Activated B cell treated with CpG ODN at 0.5 μM for 24 hours (primary cell): ENCODE measurements around the gene OR2Z1. TPM values are rescaled to one million over a fixed set of nuclear protein-coding genes. Genes with fewer than 3 reads are reported as not detected.

Source experiments
- ATAC-seq: fragments of 200-7000 bp; cut with Tn5 transposase; one replicate; pipeline ENCODE4 v1.10.0; 2021; ENCODE audit warnings: low read depth, mild to moderate bottlenecking, moderate library complexity
- CTCF ChIA-PET: fragments of 350-600 bp; sonication (Branson Sonifier 250); formaldehyde crosslinking; loops from one replicate; lab custom pipeline; 2021; ENCODE audit warnings: antibody characterized with exemption; lab: Charles Lee
- POLR2A ChIA-PET: fragments of 350-600 bp; sonication (Branson Sonifier 250); formaldehyde crosslinking; loops from one replicate; lab custom pipeline; 2021; ENCODE audit warnings: antibody characterized with exemption; lab: Charles Lee
- DNase-seq: peaks from one replicate; pipeline ENCODE4 v3.0.0; 2022
- H3K27ac Mint-ChIP-seq: one replicate; pipeline ENCODE4 v1.8.0; 2020; ENCODE audit warnings: mixed read lengths
- H3K27me3 Mint-ChIP-seq: one replicate; pipeline ENCODE4 v1.8.0; 2021; ENCODE audit warnings: mixed read lengths
- H3K36me3 Mint-ChIP-seq: one replicate; pipeline ENCODE4 v1.8.0; 2021; ENCODE audit warnings: low read depth, mixed read lengths
- H3K4me1 Mint-ChIP-seq: one replicate; pipeline ENCODE4 v1.8.0; 2021; ENCODE audit warnings: mixed read lengths
- H3K4me3 Mint-ChIP-seq: one replicate; pipeline ENCODE4 v1.8.0; 2020; ENCODE audit warnings: mild to moderate bottlenecking, mixed read lengths
- H3K9me3 Mint-ChIP-seq: one replicate; pipeline ENCODE4 v1.8.0; 2020; ENCODE audit warnings: mixed read lengths
- intact Hi-C: fragments of 100-400 bp; cut with micrococcal nuclease; formaldehyde crosslinking; loops from one replicate; pipeline ENCODE4 v1.15.1; 2024
- total RNA-seq: library from RNA; stranded (reverse); gene quantifications from 2 replicates; pipeline ENCODE4 v1.2.3, GENCODE V29; 2022
- TF ChIP-seq, protein P1 (sequence below): fragments of 200-600 bp; IDR thresholded peaks from one replicate; pipeline ENCODE4 v1.8.0; 2022; ENCODE audit warnings: antibody characterized with exemption, mild to moderate bottlenecking

Gene OR2Z1
- total RNA-seq, 1 donor from 2014 or later: not detected

DNA sequence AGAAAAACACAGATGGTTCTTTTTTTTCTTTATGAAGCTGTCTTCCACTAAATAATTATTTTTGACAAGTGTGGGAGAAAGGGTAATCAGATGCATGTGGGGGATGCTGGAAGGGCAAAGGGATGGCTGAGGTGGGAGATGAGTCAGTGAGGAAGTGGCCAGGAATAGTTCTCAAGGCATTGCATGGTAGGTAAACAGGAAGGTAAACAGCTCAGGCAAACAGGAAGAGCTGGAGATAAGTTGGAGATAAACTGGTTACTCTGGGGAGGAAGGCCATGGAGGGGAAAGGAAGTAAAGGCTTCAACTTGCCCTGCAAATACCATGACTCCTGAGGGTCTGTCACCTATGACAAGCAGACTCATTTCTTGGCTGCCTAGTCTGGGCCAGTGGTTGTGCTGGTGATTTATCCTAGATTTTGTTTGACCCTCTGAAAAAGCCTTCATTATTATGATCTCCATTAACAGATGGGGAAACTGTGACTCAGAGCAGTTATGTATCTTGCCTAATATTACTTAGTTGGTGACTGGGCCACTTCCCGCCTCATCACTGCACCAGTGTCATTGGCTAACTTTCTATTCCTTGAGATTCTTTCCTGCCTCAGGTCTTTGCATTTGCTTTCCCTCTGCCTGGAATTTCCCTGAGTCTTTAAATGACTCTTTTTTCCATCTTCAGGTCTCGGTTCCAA is 39.9 kb upstream of the OR2Z1 start:
- ATAC-seq (no peak), DNase-seq (no peak)
- Mint-ChIP-seq H3K9me3 (peaks cover 6% of the 10 kb centered on the region), H3K4me3 (no peak overlapping the region), H3K27me3 (no peaks in the 10 kb centered on the region), H3K27ac (no peak overlapping the region), H3K36me3 (no peaks in the 10 kb centered on the region), H3K4me1 (no peaks in the 10 kb centered on the region)
- TF ChIP-seq, protein P1, sequence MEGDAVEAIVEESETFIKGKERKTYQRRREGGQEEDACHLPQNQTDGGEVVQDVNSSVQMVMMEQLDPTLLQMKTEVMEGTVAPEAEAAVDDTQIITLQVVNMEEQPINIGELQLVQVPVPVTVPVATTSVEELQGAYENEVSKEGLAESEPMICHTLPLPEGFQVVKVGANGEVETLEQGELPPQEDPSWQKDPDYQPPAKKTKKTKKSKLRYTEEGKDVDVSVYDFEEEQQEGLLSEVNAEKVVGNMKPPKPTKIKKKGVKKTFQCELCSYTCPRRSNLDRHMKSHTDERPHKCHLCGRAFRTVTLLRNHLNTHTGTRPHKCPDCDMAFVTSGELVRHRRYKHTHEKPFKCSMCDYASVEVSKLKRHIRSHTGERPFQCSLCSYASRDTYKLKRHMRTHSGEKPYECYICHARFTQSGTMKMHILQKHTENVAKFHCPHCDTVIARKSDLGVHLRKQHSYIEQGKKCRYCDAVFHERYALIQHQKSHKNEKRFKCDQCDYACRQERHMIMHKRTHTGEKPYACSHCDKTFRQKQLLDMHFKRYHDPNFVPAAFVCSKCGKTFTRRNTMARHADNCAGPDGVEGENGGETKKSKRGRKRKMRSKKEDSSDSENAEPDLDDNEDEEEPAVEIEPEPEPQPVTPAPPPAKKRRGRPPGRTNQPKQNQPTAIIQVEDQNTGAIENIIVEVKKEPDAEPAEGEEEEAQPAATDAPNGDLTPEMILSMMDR: no peak
- intact Hi-C loops: no loop called here
- POLR2A ChIA-PET: no interaction called here
- CTCF ChIA-PET: no interaction called here

DNA sequence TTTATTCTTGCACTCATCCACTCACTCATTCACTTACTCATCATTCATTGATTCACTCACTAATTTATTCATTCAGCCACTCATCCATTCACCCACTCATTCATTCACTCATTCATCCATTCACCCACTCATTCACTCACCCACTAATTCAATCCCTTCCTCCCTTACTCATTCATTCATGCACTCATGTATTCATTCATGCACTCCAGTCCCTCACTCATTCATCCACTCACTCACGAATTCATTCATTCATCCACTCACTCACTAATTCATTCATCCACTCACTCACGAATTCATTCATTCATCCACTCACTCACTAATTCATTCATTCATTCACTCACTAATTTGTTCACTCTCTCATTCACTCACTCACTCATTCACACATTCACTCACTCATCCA is 39.0 kb upstream of the OR2Z1 start:
- ATAC-seq: no peak
- intact Hi-C loops: no loop called here
- TF ChIP-seq, protein P1: no peak
- CTCF ChIA-PET: no interaction called here
- Mint-ChIP-seq H3K4me1 (no peaks in the 10 kb centered on the region), H3K36me3 (no peaks in the 10 kb centered on the region), H3K27me3 (no peaks in the 10 kb centered on the region), H3K9me3 (peaks cover 6% of the 10 kb centered on the region), H3K27ac (no peak overlapping the region), H3K4me3 (no peak overlapping the region)
- DNase-seq: no peak
- POLR2A ChIA-PET: no interaction called here

DNA sequence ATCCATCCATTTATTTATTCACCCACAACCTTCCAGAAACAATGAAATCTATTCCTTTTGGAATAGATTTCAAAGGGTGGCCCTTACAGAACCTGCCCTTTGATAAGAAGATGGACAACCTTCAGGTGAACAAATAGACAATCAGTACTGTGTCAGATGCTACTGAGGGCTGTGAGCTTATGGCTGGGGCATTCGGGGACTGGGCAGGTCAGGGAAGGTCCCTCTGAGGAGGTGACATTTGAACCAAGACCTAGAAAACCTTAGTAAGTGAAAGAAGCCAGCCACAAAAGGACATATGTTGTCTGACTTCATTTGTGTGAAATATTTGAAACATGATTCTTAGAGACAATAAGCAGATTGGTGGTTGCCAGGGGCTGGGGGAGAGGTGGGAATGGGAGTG is 38.5 kb upstream of the OR2Z1 start:
- ATAC-seq: no peak
- no peaks in the 10 kb centered on the region for H3K36me3 Mint-ChIP-seq
- ChIA-PET POLR2A (no interaction called here), CTCF (no interaction called here)
- peaks cover 6% of the 10 kb centered on the region for H3K9me3 Mint-ChIP-seq
- H3K27ac Mint-ChIP-seq: no peak overlapping the region
- no peaks in the 10 kb centered on the region for H3K4me1 Mint-ChIP-seq
- no peak overlapping the region for H3K4me3 Mint-ChIP-seq
- no peak for DNase-seq
- no peaks in the 10 kb centered on the region for H3K27me3 Mint-ChIP-seq
- TF ChIP-seq, protein P1: no peak
- intact Hi-C loops: no loop called here

DNA sequence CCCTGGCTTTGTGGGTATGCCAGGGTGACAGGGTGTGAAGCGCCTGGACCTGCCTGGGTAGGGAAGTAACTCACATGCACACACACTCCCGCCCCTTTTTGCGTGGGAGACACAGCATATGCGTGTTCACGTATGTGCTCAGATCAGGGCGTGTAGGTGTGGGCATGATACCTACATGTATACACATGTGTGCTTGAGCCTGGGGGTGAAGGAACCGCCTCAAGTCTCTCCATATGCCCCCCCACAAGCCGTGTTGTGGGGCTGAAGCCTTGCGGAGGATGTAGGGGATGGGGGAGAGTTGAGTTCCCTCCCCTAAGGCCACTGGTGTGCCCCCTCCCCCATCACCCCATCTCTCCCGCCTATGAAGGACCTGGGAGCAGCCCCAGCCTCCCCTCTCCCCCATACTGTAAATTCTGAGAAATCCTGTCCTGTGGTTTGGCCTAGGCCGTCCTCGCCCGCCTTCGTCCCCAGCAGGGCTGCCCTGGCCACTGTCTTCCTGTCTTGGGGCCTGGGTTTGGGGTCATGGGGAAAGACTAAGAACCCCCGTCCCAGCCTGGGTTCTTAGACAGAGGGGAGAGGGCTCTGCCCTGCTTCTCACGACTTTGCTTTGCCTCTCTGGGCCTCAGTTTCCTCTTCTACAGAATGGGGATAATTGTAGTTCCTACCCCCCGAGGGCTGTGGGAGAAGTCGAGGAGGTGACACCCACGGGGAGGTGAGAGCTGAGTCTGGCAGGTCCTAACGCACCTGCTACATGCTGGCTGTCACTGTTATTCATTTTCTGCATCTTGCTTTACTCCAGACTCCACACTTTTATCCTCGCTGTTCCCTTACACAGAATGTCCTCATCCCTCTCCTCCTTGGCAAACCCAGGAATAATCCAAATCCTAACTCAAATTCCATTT is 37.2 kb upstream of the OR2Z1 start:
- Mint-ChIP-seq H3K27me3 (peaks cover 4% of the 10 kb centered on the region), H3K4me1 (no peaks in the 10 kb centered on the region), H3K9me3 (no peaks in the 10 kb centered on the region), H3K36me3 (no peaks in the 10 kb centered on the region), H3K4me3 (no peak overlapping the region), H3K27ac (no peak overlapping the region)
- POLR2A ChIA-PET: no interaction called here
- TF ChIP-seq, protein P1: no peak
- DNase-seq: no peak
- CTCF ChIA-PET: no interaction called here
- intact Hi-C loops: no loop called here
- no peak for ATAC-seq

DNA sequence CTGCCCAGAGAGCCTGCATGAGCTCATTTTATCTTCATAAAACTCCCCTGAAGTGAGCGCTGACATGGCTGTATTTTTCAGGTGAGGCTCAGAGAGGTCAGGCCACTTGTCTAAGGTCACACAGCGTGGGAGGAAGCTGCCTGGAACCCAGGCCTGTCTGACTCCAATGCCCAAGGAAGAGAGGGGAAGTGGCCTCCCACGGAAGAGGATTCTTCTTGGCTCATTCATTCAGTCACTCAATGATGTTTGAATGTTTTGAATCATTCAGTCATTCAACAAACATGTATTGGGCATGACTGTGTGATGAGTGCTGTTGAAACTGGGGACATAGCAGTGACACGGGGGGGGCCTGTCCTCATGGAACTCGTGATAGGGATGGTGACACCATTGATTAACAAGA is 34.9 kb upstream of the OR2Z1 start:
- POLR2A ChIA-PET: no interaction called here
- no peak overlapping the region for H3K4me3 Mint-ChIP-seq
- intact Hi-C loops: no loop called here
- no peak overlapping the region for H3K27ac Mint-ChIP-seq
- no peak for ATAC-seq
- TF ChIP-seq, protein P1: no peak
- no peaks in the 10 kb centered on the region for H3K9me3 Mint-ChIP-seq
- no peaks in the 10 kb centered on the region for H3K4me1 Mint-ChIP-seq
- CTCF ChIA-PET: no interaction called here
- DNase-seq: no peak
- no peaks in the 10 kb centered on the region for H3K36me3 Mint-ChIP-seq
- peaks cover 4% of the 10 kb centered on the region for H3K27me3 Mint-ChIP-seq
